ENCODE measurements around the gene MOGAT1.
A peak's percentile ranks its signal among the peaks of the same experiment; 100 is the strongest.
"Not testable (repeated sequence)": the region's sequence is repeated elsewhere in the genome, so short reads cannot be mapped to it uniquely, and the experiment has no call there.

The MOGAT1 gene

GRCh38 chr2:222710736-222711135, 39.3 kb downstream of the MOGAT1 start:
- no peak for DNase-seq

GRCh38 chr2:222711315-222711940, 40.0 kb downstream of the MOGAT1 start:
- no peak for DNase-seq

GRCh38 chr2:222713002-222713401, 41.5 kb downstream of the MOGAT1 start:
- DNase-seq = no peak

GRCh38 chr2:222714361-222715241, 43.1 kb downstream of the MOGAT1 start:
- DNase-seq = no peak

GRCh38 chr2:222715742-222716141, 44.3 kb downstream of the MOGAT1 start:
- no peak for DNase-seq

GRCh38 chr2:222719787-222720186, 48.3 kb downstream of the MOGAT1 start:
- DNase-seq = not testable (repeated sequence)

- DNase-seq = not testable (repeated sequence)
Measured at GRCh38 chr2:222721597-222721996, 50.1 kb downstream of the MOGAT1 start.

GRCh38 chr2:222722327-222722946, 51.0 kb downstream of the MOGAT1 start:
- no peak for DNase-seq

GRCh38 chr2:222724208-222724607, 52.8 kb downstream of the MOGAT1 start:
- DNase-seq = no peak

- no peak for DNase-seq
Measured at GRCh38 chr2:222728621-222729020, 57.2 kb downstream of the MOGAT1 start.

GRCh38 chr2:222730366-222730999, 59.0 kb downstream of the MOGAT1 start:
- no peak for DNase-seq

GRCh38 chr2:222731201-222731621, 59.8 kb downstream of the MOGAT1 start:
- DNase-seq = no peak

GRCh38 chr2:222732489-222733178, 61.2 kb downstream of the MOGAT1 start:
- no peak for DNase-seq

- no peak for DNase-seq
Measured at GRCh38 chr2:222733470-222733845, 62.0 kb downstream of the MOGAT1 start.

GRCh38 chr2:222733846-222734702, 62.6 kb downstream of the MOGAT1 start:
- DNase-seq = no peak

GRCh38 chr2:222734703-222735014, 63.2 kb downstream of the MOGAT1 start:
- DNase-seq = no peak

GRCh38 chr2:222736301-222736700, 64.8 kb downstream of the MOGAT1 start:
- no peak for DNase-seq

- no peak for DNase-seq
Measured at GRCh38 chr2:222736924-222737323, 65.5 kb downstream of the MOGAT1 start.

GRCh38 chr2:222738312-222738711, 66.9 kb downstream of the MOGAT1 start:
- DNase-seq = no peak

- peak in 1 of 2 donors; percentile 20 for DNase-seq
Measured at GRCh38 chr2:222738809-222739208, 67.4 kb downstream of the MOGAT1 start.

- no peak for DNase-seq
Measured at GRCh38 chr2:222739939-222740338, 68.5 kb downstream of the MOGAT1 start.

GRCh38 chr2:222743251-222743812, 71.9 kb downstream of the MOGAT1 start:
- no peak for DNase-seq
